ENCODE results near the gene UBE2E2. TPM values are rescaled to one million over a fixed set of nuclear protein-coding genes. Genes with fewer than 3 reads are reported as not detected.

The UBE2E2 gene
- total RNA-seq, 1 donor from 2014 or later, result 89.8 TPM

GRCh38 chr3:23588547-23588946 lies 385.4 kb downstream of the UBE2E2 start:
- no peak overlapping the region for H3K4me3 Mint-ChIP-seq
- peaks cover 18% of the 10 kb centered on the region for H3K4me1 Mint-ChIP-seq
- DNase-seq (ENCODE audit: low spot score), result no peak
- Histone ChIP-seq H3K4me3 (no peak overlapping the region), H2AFZ (replicated peaks) (no peak overlapping the region), H3K27ac (no peak overlapping the region), H3K79me2 (ENCODE audit: low read depth) (no peaks in the 10 kb centered on the region), H3K9me3 (ENCODE audit: low read depth) (no peaks in the 10 kb centered on the region), H3K4me1 (no peaks in the 10 kb centered on the region), H3F3A (ENCODE audit: low read depth) (no peaks in the 10 kb centered on the region), H3K36me3 (no peaks in the 10 kb centered on the region), H3K27me3 (no peaks in the 10 kb centered on the region), H4K20me1 (ENCODE audit: low read depth) (no peaks in the 10 kb centered on the region), H3K4me2 (no peak overlapping the region), H3K9ac (no peak overlapping the region)
- H3K9me3 Mint-ChIP-seq, result peaks cover 10% of the 10 kb centered on the region
- H3K36me3 Mint-ChIP-seq, result no peaks in the 10 kb centered on the region
- TF ChIP-seq EZH2phosphoT487 (IDR thresholded peaks at IDR 0.05) (no peak), EZH2 (IDR thresholded peaks at IDR 0.05) (no peak), CTCF (IDR thresholded peaks at IDR 0.05) (no peak)
- no peaks in the 10 kb centered on the region for H3K27me3 Mint-ChIP-seq (ENCODE audit: insufficient read depth, low read depth)
- no peak overlapping the region for H3K27ac Mint-ChIP-seq

- Mint-ChIP-seq H3K4me1 (peaks cover 21% of the 10 kb centered on the region), H3K27ac (no peak overlapping the region), H3K36me3 (no peaks in the 10 kb centered on the region), H3K4me3 (no peak overlapping the region), H3K27me3 (ENCODE audit: insufficient read depth, low read depth) (no peaks in the 10 kb centered on the region), H3K9me3 (peaks cover 4% of the 10 kb centered on the region)
- Histone ChIP-seq H3K27me3 (no peaks in the 10 kb centered on the region), H3F3A (ENCODE audit: low read depth) (no peaks in the 10 kb centered on the region), H4K20me1 (ENCODE audit: low read depth) (no peaks in the 10 kb centered on the region), H2AFZ (replicated peaks) (no peak overlapping the region), H3K79me2 (ENCODE audit: low read depth) (no peaks in the 10 kb centered on the region), H3K36me3 (no peaks in the 10 kb centered on the region), H3K4me1 (peaks cover 6% of the 10 kb centered on the region), H3K27ac (no peak overlapping the region), H3K9me3 (ENCODE audit: low read depth) (no peaks in the 10 kb centered on the region), H3K9ac (no peak overlapping the region), H3K4me3 (no peak overlapping the region), H3K4me2 (no peak overlapping the region)
- DNase-seq (ENCODE audit: low spot score), result no peak
- no peak for TF ChIP-seq CTCF (IDR thresholded peaks at IDR 0.05)
- TF ChIP-seq EZH2 (IDR thresholded peaks at IDR 0.05), result no peak
- TF ChIP-seq EZH2phosphoT487 (IDR thresholded peaks at IDR 0.05), result no peak
Observed at GRCh38 chr3:23589602-23590001, 386.5 kb downstream of the UBE2E2 start.

- no peaks in the 10 kb centered on the region for H3K36me3 ChIP-seq
- TF ChIP-seq EZH2phosphoT487 (IDR thresholded peaks at IDR 0.05) (no peak), EZH2 (IDR thresholded peaks at IDR 0.05) (no peak), CTCF (IDR thresholded peaks at IDR 0.05) (no peak)
- H3K27me3 Mint-ChIP-seq (ENCODE audit: insufficient read depth, low read depth), result no peaks in the 10 kb centered on the region
- H3K9me3 ChIP-seq (ENCODE audit: low read depth), result no peaks in the 10 kb centered on the region
- no peaks in the 10 kb centered on the region for H3K27me3 ChIP-seq
- H3K27ac Mint-ChIP-seq, result no peak overlapping the region
- no peaks in the 10 kb centered on the region for H3K79me2 ChIP-seq (ENCODE audit: low read depth)
- no peak for DNase-seq (ENCODE audit: low spot score)
- H2AFZ ChIP-seq (replicated peaks), result no peak overlapping the region
- no peak overlapping the region for H3K4me2 ChIP-seq
- no peak overlapping the region for H3K4me3 Mint-ChIP-seq
- H3K9me3 Mint-ChIP-seq, result no peaks in the 10 kb centered on the region
- no peaks in the 10 kb centered on the region for H3F3A ChIP-seq (ENCODE audit: low read depth)
- H3K9ac ChIP-seq, result no peak overlapping the region
- peaks cover 27% of the 10 kb centered on the region for H3K4me1 Mint-ChIP-seq
- no peak overlapping the region for H3K4me3 ChIP-seq
- no peaks in the 10 kb centered on the region for H4K20me1 ChIP-seq (ENCODE audit: low read depth)
- peaks cover 13% of the 10 kb centered on the region for H3K4me1 ChIP-seq
- no peaks in the 10 kb centered on the region for H3K36me3 Mint-ChIP-seq
- no peak overlapping the region for H3K27ac ChIP-seq
Observed at GRCh38 chr3:23590424-23591273, 387.5 kb downstream of the UBE2E2 start.
